Measurements from ENCODE around the gene COMMD3. TPM values are rescaled to one million over a fixed set of nuclear protein-coding genes. Genes with fewer than 3 reads are reported as not detected.

COMMD3 gene
- total RNA-seq, 1 donor from 2014 or later: 53.3 TPM

- no peak for DNase-seq (ENCODE audit: low spot score)
- intact Hi-C loops (cut with DNase I): no loop called here
- no peak for ATAC-seq
These were observed 17.2 kb downstream of the COMMD3 start for GRCh38 chr10:22333167-22333974.

GRCh38 chr10:22333975-22334282 lies 17.7 kb downstream of the COMMD3 start:
- no peak for ATAC-seq
- intact Hi-C loops (cut with DNase I): no loop called here
- no peak for DNase-seq (ENCODE audit: low spot score)

DNA sequence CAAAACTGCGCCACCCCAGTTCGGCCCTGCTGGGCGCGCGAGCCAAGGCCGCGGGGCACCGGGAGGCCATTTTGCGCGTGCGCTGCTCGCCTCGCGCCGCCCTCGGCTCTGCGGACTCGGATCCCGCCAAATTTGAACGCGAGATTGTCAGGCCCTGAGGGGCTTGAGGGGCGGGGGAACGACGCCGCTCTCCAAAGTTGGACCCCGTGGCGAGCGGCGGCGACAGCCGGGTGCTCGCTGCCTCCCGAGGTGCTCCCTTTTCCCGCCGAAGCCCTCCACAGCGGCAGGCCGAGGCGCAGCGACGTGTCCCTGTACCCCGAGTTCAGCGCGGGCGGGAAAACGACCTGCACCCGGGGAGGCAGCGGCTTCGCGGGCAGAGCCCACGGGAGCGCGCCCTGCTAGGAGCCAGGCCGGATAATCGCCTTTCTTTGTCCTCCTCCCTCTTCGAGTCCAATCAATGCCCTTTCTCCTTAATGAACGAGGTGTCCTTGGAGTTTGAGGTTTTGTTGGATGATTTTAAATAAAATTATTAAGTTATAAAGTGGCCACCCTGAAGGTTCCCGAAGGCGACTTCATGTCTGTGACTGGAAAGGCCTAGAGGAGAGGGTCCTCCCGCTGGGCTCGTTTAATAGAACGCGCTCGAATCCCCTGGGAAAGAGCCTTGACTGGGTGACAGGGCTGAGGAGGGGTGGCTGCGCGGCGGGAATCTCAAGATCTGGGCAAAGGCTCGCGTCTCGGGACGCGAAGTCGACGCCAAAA lies 18.4 kb downstream of the COMMD3 start:
- DNase-seq (ENCODE audit: low spot score) (peak; percentile 59), ATAC-seq (peak; percentile 18)
- intact Hi-C loops (cut with DNase I): no loop called here

DNA sequence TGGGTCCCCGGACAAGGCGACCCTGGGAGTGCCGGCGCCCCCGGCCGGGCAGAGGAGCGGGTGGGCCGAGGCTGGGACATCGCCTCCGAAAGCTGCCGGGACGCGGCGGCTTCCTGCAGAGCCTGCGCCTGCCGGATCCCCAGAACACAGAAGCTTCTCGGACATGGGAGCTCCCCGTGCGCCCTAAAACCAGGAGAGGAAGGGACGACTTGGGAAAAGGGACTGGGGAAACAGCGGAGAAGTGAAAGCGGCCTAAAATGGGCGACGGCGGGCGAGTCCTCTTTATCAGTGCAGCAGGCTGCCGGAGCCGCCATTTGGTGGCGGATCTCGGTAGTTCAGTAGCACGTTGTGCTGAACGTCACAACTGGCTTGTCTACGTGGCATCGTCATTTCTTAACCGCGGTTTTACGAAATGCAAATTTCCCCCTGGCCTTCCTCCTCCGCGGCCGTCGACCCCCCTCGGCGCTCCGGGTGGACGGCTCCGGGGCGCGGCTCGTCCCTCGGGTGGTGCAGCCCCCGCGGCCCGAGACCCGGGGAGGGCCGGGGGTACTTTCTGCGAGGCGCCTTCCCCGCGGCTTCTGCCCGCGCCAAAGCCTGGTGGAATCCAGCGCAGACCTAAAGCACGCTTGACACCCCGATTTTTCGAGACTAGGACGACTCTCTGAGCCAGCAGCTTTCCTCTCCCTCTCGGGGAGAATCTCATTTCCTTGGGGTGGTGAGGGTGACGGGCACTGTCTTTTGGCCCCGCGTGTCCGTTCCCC lies 19.2 kb downstream of the COMMD3 start:
- DNase-seq (ENCODE audit: low spot score) (peak; percentile 72), ATAC-seq (peak; percentile 59)
- intact Hi-C loops (cut with DNase I): no loop called here

GRCh38 chr10:22338185-22338900 lies 22.2 kb downstream of the COMMD3 start:
- intact Hi-C loops (cut with DNase I): no loop called here
- DNase-seq (ENCODE audit: low spot score): no peak
- no peak for ATAC-seq

- intact Hi-C loops (cut with DNase I): no loop called here
- DNase-seq (ENCODE audit: low spot score) (no peak), ATAC-seq (no peak)
These were observed 22.7 kb downstream of the COMMD3 start for GRCh38 chr10:22338931-22339330.

DNA sequence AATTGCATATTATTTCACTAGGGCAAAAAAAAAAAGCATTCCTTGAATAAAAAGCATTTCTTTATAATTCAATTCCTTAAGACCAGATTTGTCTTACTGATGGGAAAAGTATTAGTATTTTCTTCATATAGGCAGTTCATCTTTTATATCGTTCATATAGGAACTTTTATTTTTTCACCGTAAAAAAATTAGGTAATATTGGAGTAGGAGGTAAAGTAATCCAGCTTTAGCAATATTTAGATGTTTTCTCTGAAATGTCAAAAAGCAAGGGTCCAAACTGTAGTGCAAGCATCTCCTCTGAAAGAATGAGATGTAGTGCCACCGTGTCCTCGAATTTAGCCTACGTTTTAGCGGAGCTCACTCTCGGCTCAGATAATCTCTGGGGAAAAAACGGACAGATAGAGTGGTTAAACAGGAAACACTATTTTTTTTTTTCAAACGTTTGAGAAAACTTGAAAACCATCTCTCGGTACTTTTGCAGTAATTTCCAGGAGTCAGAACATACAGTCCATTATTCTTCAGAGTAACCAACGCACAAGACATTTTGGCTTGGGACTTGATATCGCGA lies 23.7 kb downstream of the COMMD3 start:
- intact Hi-C loops (cut with DNase I): no loop called here
- no peak for DNase-seq (ENCODE audit: low spot score)
- no peak for ATAC-seq

DNA sequence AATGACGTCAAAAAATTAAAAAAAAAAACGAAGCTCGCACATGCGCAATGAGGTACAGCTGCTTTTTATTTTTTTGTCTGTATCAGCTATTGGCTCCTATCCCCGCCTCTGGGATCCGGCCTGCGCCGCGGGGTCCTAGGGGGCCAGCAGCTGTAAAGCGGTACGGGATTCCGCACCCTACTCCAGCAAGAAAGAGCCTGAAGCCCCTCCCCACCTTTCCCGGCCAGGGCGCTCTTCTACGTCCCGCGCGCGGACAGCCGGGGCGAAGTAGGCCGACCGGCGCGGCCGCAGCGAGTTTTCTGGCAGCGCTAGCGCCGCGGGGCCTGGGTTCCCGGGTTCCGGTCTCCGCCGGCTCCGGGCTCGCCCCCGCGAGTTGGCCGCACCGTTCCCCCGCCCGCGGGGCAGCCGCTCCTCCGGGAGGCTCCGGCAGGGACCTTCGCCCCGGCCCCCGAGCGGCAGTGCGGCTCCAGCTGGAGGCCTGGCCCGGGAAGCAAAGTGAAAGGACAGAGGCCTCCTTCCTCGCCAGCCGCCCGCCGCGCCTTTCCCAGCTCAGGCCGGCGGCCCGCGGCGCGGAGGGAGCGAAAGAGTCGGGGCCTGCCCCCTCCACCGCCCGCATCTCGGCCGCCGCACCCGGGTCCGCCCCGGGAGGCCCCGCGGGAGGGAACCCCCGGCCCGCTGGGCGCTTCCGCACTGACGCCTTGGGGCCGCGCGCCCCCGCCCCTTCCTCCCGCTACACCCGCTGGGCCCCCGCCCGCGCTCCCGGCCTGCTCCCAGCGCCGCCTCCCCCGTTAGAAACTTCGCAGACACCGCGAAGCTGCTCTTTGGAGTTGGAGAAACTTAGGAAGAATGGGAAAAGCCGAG lies 24.4 kb downstream of the COMMD3 start:
- ATAC-seq: peak; percentile 89
- intact Hi-C loops (cut with DNase I): loop anchor here (1.0 kb wide), 1 partner anchor 24 kb away; the partner anchor contains the start of gene COMMD3
- peak; percentile 81 for DNase-seq (ENCODE audit: low spot score)

- ATAC-seq: peak; percentile 31
- intact Hi-C loops (cut with DNase I): loop anchor here (1.0 kb wide), 1 partner anchor 25 kb away; the partner anchor contains the start of gene COMMD3
- peak; percentile 78 for DNase-seq (ENCODE audit: low spot score)
These were observed 25.2 kb downstream of the COMMD3 start for GRCh38 chr10:22341190-22341925.

- DNase-seq (ENCODE audit: low spot score): no peak
- intact Hi-C loops (cut with DNase I): loop anchor here (1.0 kb wide), 1 partner anchor 26 kb away; the partner anchor contains the start of gene COMMD3
- no peak for ATAC-seq
These were observed 25.7 kb downstream of the COMMD3 start for GRCh38 chr10:22341926-22342196.

GRCh38 chr10:22342421-22342820 lies 26.2 kb downstream of the COMMD3 start:
- DNase-seq (ENCODE audit: low spot score): no peak
- intact Hi-C loops (cut with DNase I): no loop called here
- no peak for ATAC-seq

GRCh38 chr10:22343731-22344130 lies 27.5 kb downstream of the COMMD3 start:
- DNase-seq (ENCODE audit: low spot score): no peak
- intact Hi-C loops (cut with DNase I): no loop called here
- no peak for ATAC-seq

GRCh38 chr10:22344249-22344648 lies 28.1 kb downstream of the COMMD3 start:
- intact Hi-C loops (cut with DNase I): no loop called here
- DNase-seq (ENCODE audit: low spot score): no peak
- no peak for ATAC-seq

- intact Hi-C loops (cut with DNase I): no loop called here
- no peak for DNase-seq (ENCODE audit: low spot score)
- ATAC-seq: no peak
These were observed 28.7 kb downstream of the COMMD3 start for GRCh38 chr10:22344781-22345300.

DNA sequence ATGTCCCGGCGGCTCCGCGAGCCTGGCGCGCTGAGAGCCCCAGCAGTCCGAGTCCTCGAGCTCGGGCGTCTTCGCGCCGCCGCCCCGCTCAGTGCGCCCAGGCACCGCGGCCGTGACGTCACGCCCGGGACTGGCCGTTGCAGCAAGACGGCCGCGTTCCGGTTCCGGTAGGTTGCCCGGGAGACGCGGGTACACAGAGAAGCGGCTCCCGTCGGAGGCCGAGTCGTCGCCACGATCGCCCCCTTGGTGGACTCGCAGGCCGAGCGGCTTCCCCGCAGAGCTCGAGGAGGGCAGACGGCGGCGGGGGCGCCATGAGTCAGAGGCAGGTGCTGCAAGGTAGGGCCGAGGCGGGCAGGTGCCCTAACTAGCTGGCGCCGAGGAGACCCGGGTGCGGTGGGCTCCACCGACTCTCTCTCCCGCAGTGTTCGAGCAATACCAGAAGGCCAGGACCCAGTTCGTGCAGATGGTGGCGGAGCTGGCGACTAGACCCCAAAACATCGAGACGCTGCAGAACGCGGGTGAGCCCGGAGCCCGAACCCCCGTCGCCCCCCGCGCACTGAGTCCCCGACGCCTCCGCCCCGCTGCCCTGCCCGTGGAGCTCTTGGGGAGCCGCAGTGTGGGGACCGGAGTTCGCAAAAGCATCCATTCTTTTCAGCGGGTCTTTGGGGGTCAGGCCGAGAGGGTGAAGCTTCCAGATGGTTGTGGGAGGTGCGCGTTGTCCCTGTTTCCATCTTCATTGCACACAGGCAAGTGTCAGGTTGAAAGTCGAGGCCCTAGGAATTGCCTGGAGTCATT lies 29.3 kb downstream of the COMMD3 start, which contains the start of gene SPAG6:
Gene SPAG6, plus strand, starts transcription at position 196 of the 795 bp plus-strand sequence. Its CDS starts 116 bp downstream, at position 312.
- ATAC-seq: no peak
- intact Hi-C loops (cut with DNase I): no loop called here
- DNase-seq (ENCODE audit: low spot score): peak; percentile 65

GRCh38 chr10:22346096-22346661 lies 30.0 kb downstream of the COMMD3 start:
- intact Hi-C loops (cut with DNase I): no loop called here

More at GRCh38 chr10:22346096-22346661, 30.0 kb downstream of the COMMD3 start:
- ATAC-seq (no peak), DNase-seq (ENCODE audit: low spot score) (no peak)

All from sciatic nerve (tissue), 2 donors.